H1 (cell line): ENCODE results near the gene KIAA0513.

ENCODE experiments used
- GABPA ChIP-seq: IDR thresholded peaks from 2 replicates; pipeline ENCODE4 v1.6.1; 2011; ENCODE audit warnings: mild to moderate bottlenecking, low read length, moderate library complexity, borderline replicate concordance; ENCODE audit not compliant: insufficient read depth
- POLR2A ChIP-seq, 2 experiments: IDR thresholded peaks; 1 replicate in 1 of 2; 2 replicates in 1 of 2; pipeline ENCODE4 v1.6.1; 2011; ENCODE audit warnings: low read depth in 2 of 2, low read length in 2 of 2, mild to moderate bottlenecking in 2 of 2; ENCODE audit errors: control extremely low read depth in 1 of 2

- TF ChIP-seq POLR2A (IDR thresholded peaks at IDR 0.05; ENCODE audit: control extremely low read depth in 1 of 2, low read depth in 2 of 2, low read length in 2 of 2) = no peak
- no peak for TF ChIP-seq GABPA
Measured at GRCh38 chr16:85092851-85093250, 65.3 kb downstream of the KIAA0513 start.
